AG09319 (cell line): Measurements from ENCODE around the gene AKAP13.

ENCODE experiments used
- DNase-seq: peaks from one replicate; pipeline ENCODE4 v3.0.0-alpha.2; 2010; ENCODE audit warnings: low read depth; ENCODE audit errors: extremely low read depth
- TF ChIP-seq, protein P1 (sequence below): IDR thresholded peaks from 2 replicates; pipeline ENCODE4 v1.5.1; 2011; ENCODE audit warnings: low read depth, mild to moderate bottlenecking, inconsistent platforms, low read length, moderate library complexity

AKAP13 gene

DNA sequence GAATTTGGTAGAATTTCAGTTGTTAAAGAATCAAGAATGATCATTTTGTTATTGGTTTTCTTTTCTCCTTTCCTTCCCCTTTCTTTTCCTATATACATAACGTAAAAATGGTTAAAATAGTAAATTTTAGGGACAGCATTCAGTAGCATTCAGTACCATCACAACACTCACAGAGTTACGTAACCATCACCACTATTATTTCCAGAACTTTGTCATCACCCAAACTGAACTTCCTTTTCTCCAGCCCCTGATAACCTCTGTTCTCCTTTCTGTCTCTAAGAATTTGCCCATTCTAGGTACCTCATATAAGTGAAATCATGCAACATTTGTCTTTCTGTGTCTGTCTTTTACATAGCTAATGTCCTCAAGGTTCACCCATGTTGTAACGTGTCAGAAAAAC lies 165.3 kb downstream of the AKAP13 start:
- TF ChIP-seq, protein P1, sequence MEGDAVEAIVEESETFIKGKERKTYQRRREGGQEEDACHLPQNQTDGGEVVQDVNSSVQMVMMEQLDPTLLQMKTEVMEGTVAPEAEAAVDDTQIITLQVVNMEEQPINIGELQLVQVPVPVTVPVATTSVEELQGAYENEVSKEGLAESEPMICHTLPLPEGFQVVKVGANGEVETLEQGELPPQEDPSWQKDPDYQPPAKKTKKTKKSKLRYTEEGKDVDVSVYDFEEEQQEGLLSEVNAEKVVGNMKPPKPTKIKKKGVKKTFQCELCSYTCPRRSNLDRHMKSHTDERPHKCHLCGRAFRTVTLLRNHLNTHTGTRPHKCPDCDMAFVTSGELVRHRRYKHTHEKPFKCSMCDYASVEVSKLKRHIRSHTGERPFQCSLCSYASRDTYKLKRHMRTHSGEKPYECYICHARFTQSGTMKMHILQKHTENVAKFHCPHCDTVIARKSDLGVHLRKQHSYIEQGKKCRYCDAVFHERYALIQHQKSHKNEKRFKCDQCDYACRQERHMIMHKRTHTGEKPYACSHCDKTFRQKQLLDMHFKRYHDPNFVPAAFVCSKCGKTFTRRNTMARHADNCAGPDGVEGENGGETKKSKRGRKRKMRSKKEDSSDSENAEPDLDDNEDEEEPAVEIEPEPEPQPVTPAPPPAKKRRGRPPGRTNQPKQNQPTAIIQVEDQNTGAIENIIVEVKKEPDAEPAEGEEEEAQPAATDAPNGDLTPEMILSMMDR: no peak
- no peak for DNase-seq

DNA sequence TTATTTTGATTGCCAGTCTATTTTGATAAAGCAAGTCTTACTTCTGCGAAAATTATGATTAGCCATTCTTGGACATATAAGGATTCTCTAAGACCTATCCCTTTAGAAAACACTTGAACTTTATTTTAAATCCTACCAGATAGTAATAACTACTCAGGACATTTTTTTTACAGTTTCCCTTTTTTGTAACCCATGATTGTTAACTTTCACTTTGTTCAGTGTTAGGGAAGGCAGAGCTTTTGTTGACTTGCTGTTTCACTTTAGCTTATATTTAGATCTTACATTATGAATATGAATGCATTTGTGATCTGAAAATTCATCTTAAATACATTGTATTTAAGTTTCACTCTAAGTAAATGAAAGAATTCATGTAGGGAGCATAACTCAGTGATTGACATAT lies 167.0 kb downstream of the AKAP13 start:
- no peak for DNase-seq
- TF ChIP-seq, protein P1: no peak

DNA sequence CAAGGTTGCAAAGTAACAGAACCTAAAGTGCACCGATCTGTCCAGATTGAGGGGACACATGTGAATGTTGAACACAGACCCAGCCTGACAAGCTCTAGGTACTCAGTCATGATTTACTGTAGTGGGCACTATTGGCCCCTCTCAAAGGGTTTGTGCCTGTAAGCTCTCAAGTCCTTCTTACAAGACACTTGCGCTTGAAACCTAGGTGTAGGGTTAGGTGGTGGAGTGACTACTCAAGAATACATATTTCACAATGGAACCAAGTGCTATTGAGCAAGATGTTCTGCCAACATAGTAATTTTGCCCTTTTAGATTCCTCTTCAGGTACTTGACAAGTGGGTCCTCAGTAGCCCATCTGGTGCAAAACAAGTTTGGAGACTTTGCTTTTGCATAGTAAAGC lies 169.9 kb downstream of the AKAP13 start:
- no peak for DNase-seq
- TF ChIP-seq, protein P1: no peak

DNA sequence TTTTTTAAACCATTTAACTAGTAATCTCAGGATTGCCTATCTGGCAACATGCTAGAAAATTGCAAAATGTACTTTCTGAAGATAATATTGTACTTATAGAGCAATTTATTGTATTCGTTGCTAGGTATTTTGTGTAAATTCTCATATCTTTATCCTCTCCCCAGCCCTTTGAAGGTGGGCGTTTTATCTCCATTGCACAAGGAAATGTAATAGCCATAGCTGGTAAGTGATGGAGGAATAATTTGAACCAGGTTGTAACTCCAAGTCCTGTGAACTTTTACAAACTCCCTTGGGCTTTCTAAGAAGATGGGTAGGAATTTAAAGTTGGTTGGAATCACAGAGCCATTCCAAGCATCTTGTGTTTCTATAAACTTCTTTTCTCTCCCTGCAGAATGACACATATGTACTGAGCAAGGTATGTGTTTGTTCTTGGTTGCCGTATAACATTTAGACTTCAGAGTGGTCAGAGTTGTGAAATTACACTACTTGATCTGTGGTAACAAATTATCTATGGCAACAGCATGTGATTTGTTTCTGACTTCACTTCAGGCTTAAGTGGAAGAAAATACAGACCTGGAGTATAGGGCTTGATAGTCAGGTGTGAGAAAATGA lies 170.9 kb downstream of the AKAP13 start:
- no peak for DNase-seq
- TF ChIP-seq, protein P1: no peak

DNA sequence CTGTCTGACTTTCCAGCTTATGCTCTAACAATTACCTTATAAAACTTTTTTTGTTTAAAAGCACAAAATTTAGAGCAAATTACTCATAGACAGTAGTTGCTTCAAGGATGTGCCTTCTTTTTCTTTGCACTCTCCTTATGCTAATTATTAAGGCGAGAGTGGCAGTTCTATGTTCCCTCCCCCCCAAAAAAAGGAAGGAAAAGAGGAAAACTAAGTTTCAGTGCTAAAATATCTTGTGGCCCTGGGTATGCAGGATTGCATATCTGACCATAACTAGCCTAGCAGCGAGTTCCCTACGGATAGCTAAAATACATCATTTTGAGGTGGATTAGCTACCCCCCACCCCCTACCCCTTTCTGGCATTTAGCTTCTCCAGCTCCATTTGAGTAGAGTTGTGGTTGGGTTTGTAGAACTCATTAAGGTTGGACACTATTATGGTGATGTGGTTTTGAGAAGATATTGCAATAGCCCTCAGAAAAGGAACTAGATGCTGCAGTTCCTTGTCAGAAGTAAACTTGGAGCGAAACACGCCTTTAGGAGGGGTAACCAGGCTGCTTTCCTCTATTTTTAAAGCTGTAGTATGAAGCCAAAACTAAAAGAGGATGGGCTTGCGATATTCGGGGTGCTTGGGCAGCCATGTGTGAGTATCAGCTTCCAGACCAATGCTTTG lies 174.6 kb downstream of the AKAP13 start:
- DNase-seq: no peak
- TF ChIP-seq, protein P1: no peak

DNA sequence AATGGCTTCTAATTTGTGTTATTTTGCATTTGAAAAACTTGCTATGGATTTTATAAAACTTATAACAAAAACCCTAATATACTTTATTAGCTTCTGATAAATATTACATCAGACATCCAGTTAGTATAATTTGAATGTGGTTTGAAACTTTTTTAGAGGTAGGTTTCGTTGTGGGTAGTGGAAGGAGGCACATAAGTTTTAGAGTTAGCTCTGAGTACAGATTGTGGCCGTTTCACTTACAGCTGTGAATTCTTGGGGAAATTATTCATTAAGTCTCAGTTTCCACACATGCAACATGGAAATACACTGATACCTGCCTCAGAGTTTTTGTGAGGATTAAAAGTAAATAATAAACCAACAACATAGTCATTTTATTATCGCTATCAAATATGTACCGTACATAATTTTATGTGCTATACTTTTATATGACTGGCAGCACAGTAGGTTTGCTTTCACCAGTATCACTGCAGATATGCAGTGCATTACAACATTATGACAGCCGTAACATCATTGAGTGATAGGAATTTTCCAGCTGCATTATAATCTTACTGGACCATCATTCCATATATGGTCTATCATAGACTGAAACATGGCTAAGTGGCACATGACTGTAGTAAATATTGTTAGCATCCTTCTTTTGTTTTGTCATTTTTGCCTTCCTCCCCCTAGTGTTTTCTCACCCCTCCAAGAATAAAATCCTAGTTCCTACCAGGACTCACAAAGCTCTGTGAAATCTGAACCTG lies 175.6 kb downstream of the AKAP13 start:
- TF ChIP-seq, protein P1: no peak
- DNase-seq: no peak

DNA sequence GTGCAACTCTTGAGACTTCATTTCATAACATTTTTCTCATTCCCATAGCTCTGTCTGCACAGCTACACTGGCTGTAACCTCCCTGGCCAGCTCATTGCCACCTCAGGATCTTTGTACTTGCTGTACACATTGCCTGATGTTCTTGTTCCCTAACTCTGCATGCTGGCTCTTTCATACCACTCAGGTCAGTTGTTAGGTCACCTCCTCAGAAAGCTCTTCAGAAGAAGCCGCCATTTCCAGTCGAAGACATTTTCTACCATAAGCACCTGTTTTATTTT lies 176.2 kb downstream of the AKAP13 start:
- no peak for DNase-seq
- TF ChIP-seq, protein P1: no peak
